Activated CD4-positive, alpha-beta T cell treated with anti-CD3 and anti-CD28 coated beads, Interleukin-2, amount 50 U/mL, for 4 hours (primary cell): ENCODE data around the gene COA4.
"Not testable (repeated sequence)": the region's sequence is repeated elsewhere in the genome, so short reads cannot be mapped to it uniquely, and the experiment has no call there.

Source experiments
- DNase-seq, 2 experiments: peaks; one replicate each; pipeline ENCODE4 v3.0.0-alpha.2; 2020

COA4 gene

GRCh38 chr11:73876424-73877310, at the start of gene COA4, which contains the start of gene PAAF1:
Gene COA4 (minus strand): TSS chr11:73876846. CDS start chr11:73873378, 3,468 bp downstream.
Gene PAAF1 (plus strand): TSS chr11:73876999. CDS start chr11:73877022, 23 bp downstream.
- peak; percentile 93 to 94 for DNase-seq

GRCh38 chr11:73921180-73921579, 44.5 kb upstream of the COA4 start:
- DNase-seq: no peak

- no peak for DNase-seq
Measured at GRCh38 chr11:73916435-73916834, 39.8 kb upstream of the COA4 start.

- no peak for DNase-seq
Measured at GRCh38 chr11:73914284-73914683, 37.6 kb upstream of the COA4 start.

GRCh38 chr11:73913472-73913871, 36.8 kb upstream of the COA4 start:
- no peak for DNase-seq

GRCh38 chr11:73912026-73912425, 35.4 kb upstream of the COA4 start:
- DNase-seq: no peak

GRCh38 chr11:73907191-73907590, 30.5 kb upstream of the COA4 start:
- no peak for DNase-seq

GRCh38 chr11:73902303-73902702, 25.7 kb upstream of the COA4 start:
- DNase-seq: no peak

GRCh38 chr11:73894725-73895335, 18.2 kb upstream of the COA4 start:
- no peak for DNase-seq

GRCh38 chr11:73893041-73893440, 16.4 kb upstream of the COA4 start:
- no peak for DNase-seq

- DNase-seq: no peak
Measured at GRCh38 chr11:73889536-73889935, 12.9 kb upstream of the COA4 start.

GRCh38 chr11:73889019-73889418, 12.4 kb upstream of the COA4 start:
- DNase-seq: no peak

- no peak for DNase-seq
Measured at GRCh38 chr11:73888244-73888643, 11.6 kb upstream of the COA4 start.

- DNase-seq: no peak
Measured at GRCh38 chr11:73883856-73884255, 7.2 kb upstream of the COA4 start.

GRCh38 chr11:73880449-73880848, 3.8 kb upstream of the COA4 start:
- DNase-seq: not testable (repeated sequence)

GRCh38 chr11:73878771-73879170, 2.1 kb upstream of the COA4 start:
- DNase-seq: no peak

GRCh38 chr11:73875840-73876239, 806 bp downstream of the COA4 start:
- DNase-seq: no peak

GRCh38 chr11:73875380-73875779, 1.3 kb downstream of the COA4 start:
- no peak for DNase-seq

- DNase-seq: no peak
Measured at GRCh38 chr11:73872749-73873357, 3.8 kb downstream of the COA4 start.

- no peak for DNase-seq
Measured at GRCh38 chr11:73870261-73870660, 6.4 kb downstream of the COA4 start.

GRCh38 chr11:73869332-73869949, 7.2 kb downstream of the COA4 start:
- no peak for DNase-seq

- no peak for DNase-seq
Measured at GRCh38 chr11:73866586-73866996, 10.1 kb downstream of the COA4 start.

GRCh38 chr11:73866095-73866579, 10.5 kb downstream of the COA4 start:
- DNase-seq: no peak
